Activated T-cell treated with anti-CD3 and anti-CD28 coated beads, Interleukin-2, amount 50 U/mL, for 1 hour (primary cell): ENCODE results near the gene KCNT1.

Experiments
- DNase-seq: peaks from one replicate; pipeline ENCODE4 v3.0.0-alpha.2; 2020

The KCNT1 gene

DNA sequence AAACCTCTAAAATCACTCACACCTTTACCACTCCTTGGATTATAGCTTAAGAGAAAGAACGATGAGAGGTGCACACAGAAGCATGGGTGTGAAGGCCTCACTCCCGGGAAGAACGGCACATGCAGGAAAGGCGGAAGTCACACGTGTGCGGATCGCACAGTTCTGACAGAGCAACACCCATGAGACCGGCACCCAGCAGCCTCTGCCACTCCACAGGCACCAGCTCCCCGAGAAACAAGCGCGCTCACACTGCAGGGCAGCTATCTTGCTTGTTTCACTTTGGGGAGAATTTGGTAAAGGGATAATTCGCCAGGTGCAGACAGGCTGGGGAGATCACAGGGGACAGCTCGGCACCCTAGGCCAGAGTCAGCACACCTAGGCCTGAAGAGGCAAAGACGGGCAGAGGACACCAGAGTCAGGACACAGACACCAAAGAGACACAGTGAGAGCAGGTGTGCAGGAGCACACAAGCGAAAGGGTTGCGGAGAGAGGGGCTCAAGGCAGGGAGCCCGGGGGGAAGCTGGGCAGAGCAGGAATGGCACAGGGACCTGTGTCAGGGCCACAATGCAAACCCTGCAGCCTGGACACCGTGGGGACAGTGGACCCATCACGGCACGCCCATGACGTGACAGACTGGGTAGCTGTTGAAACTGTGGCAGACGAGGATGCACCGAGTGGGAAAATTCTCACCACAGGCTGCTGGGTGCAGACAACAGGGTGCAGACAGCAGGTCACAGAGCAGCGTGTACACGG is 123.6 kb downstream of the KCNT1 start:
- no peak for DNase-seq

- DNase-seq: no peak
Observed at GRCh38 chr9:135826188-135826545, 124.2 kb downstream of the KCNT1 start.

DNA sequence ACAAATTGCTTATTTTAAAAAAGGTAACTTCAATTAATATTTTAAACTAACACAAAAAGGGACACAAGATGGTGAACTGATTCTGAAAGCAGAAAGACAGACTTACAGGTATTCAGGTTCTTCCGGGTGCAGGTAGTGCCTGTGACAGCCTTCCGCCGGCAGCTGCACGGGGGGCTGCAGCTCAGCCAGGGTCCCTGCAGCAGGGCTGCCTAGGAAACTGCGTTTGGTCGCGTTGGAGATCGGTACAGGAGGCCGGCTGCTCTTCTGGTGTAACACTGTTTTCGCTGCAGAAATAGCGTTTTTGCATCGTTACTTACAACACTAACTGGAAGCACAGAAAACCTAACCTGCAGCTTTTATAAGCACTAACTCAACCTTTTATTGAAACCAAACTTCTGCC is 125.3 kb downstream of the KCNT1 start:
- DNase-seq: no peak

GRCh38 chr9:135827866-135828580 is 126.0 kb downstream of the KCNT1 start:
- no peak for DNase-seq

DNA sequence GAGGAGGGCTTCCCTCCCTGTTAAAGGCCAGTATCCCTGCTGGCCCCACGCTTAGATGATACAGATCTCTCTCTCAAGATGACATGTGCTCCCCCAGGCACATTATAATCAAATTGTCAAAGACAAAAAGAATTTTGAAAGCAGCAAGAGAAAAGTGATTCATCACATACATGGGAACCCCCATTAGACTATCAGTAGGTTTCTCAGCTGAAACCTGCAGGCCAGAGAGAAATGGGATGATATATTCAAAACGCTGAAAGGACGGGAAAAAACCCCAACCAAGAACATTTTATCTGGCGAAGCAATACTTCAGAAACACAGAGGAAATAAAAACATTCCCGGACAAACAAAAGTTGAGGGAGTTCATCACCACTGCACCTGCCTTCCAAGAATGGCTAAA is 126.7 kb downstream of the KCNT1 start:
- no peak for DNase-seq

DNA sequence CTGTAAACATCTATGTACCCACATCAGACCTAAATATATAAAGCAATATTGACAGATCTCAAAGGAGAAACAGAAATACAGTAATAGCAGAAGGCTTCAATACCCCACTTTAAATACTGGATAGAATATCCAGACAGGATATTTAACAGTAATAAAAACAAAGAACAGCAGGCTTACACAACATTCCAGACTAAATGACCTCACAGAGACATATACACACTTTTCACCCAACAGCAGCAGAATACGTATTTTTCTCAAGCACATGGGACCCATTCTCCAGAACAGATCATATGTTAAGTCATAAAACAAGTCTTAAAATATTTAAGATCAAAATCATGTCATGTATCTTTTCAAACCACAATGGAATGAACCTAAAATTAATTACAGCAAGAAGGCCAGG is 128.5 kb downstream of the KCNT1 start:
- no peak for DNase-seq

DNA sequence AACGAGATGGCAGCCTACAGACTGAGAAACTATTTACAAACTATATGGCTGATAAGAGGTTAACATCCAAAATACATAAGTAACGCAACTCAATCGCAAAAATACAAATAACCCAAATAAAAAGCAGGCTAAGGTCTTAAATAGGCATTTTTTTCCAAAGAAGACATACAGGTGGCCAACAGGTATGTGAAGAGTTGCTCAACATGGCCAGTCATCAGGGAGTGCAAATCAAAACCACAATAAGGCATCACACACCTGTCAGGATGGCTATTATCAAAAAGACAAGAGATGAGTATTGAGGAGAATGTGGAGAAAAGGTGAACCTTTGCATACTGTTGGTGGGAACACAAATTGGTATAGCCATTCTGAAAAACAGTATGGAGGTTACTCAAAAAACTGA is 131.9 kb downstream of the KCNT1 start:
- DNase-seq: no peak

GRCh38 chr9:135835131-135835530 is 133.1 kb downstream of the KCNT1 start:
- DNase-seq: no peak

- no peak for DNase-seq
Observed at GRCh38 chr9:135839516-135839915, 137.5 kb downstream of the KCNT1 start.

DNA sequence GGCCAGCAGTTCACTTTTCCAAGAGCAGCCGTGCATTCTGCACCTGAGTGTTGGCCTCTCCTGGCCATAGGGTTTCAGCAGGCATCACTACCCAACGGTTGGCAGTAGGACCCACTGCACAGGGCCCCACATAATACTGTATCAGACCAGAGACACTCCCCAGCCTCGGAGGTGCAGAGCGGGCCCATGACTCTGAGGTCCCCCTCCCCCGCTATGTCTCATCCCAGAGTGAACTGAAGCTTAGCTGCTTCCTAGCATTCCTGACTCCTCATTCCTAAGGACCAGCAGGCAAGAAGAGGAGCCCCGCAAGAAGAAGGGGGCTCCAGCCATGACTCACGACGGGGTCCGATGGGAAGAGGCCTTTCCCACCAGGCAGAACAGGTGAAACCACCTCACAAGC is 138.1 kb downstream of the KCNT1 start:
- no peak for DNase-seq

- no peak for DNase-seq
Observed at GRCh38 chr9:135840539-135840938, 138.6 kb downstream of the KCNT1 start.
